Right atrium auricular region (tissue), 2 donors: ENCODE data around the gene INPP5A. TPM values are rescaled to one million over a fixed set of nuclear protein-coding genes. Genes with fewer than 3 reads are reported as not detected.

Experiments used
- DNase-seq: peaks from one replicate; pipeline ENCODE4 v3.0.0-alpha.2; 2019; ENCODE audit warnings: low spot score
- H3K27ac ChIP-seq, 2 donors: fragments of 200-600 bp; sonication (generic); 1 replicate in 1 of 2; 2 replicates in 1 of 2; pipeline ENCODE4 v1.5.1; 2016 to 2019
- H3K27me3 ChIP-seq, 2 donors: fragments of 200-600 bp; sonication (generic); one replicate each; pipeline versions ENCODE4 v1.5.1 to v1.6.0; 2017 to 2019
- H3K36me3 ChIP-seq: fragments of 200-600 bp; sonication (generic); one replicate; pipeline ENCODE4 v1.5.1; 2016
- H3K4me1 ChIP-seq, 2 donors: fragments of 200-600 bp; sonication (generic); one replicate each; pipeline versions ENCODE4 v1.5.1 to v1.6.0; 2017 to 2019
- H3K4me3 ChIP-seq, 2 donors: fragments of 200-600 bp; sonication (generic); 1 replicate in 1 of 2; 2 replicates in 1 of 2; pipeline ENCODE4 v1.5.1; 2017 to 2019; ENCODE audit warnings: mild to moderate bottlenecking in 1 of 2, moderate library complexity in 1 of 2
- H3K9me3 ChIP-seq, 2 donors: fragments of 200-600 bp; sonication (generic); one replicate each; pipeline ENCODE4 v1.5.1; 2019
- CTCF ChIP-seq, 2 donors: fragments of 200-600 bp; sonication (generic); IDR thresholded peaks; one replicate each; pipeline ENCODE4 v1.5.1; 2019; ENCODE audit warnings: antibody characterized with exemption in 2 of 2
- total RNA-seq, 2 donors: library from RNA; depleted of rRNA; stranded (reverse); fragments of >200 nt; gene quantifications; one replicate each; pipeline ENCODE4 v1.1.0, GENCODE V29; 2016

INPP5A gene
- total RNA-seq, 2 donors from 2014 or later, result 116 to 143 TPM

GRCh38 chr10:132724446-132724845 lies 186.9 kb downstream of the INPP5A start:
- H3K4me1 ChIP-seq, result no peaks in the 10 kb centered on the region
- peaks cover 8% of the 10 kb centered on the region for H3K36me3 ChIP-seq
- H3K9me3 ChIP-seq, result no peaks in the 10 kb centered on the region
- TF ChIP-seq CTCF (IDR thresholded peaks at IDR 0.05), result no peak
- DNase-seq, result no peak
- no peaks in the 10 kb centered on the region for H3K27me3 ChIP-seq
- no peak overlapping the region for H3K4me3 ChIP-seq
- H3K27ac ChIP-seq, result no peak overlapping the region

- Histone ChIP-seq H3K4me1 (no peaks in the 10 kb centered on the region), H3K4me3 (no peak overlapping the region), H3K27ac (no peak overlapping the region), H3K27me3 (no peaks in the 10 kb centered on the region), H3K36me3 (peaks cover 8% of the 10 kb centered on the region), H3K9me3 (no peaks in the 10 kb centered on the region)
- no peak for DNase-seq
- TF ChIP-seq CTCF (IDR thresholded peaks at IDR 0.05), result no peak
Measured at GRCh38 chr10:132725202-132725601, 187.6 kb downstream of the INPP5A start.

GRCh38 chr10:132726194-132726593 lies 188.6 kb downstream of the INPP5A start:
- no peaks in the 10 kb centered on the region for H3K27me3 ChIP-seq
- no peaks in the 10 kb centered on the region for H3K9me3 ChIP-seq
- DNase-seq, result no peak
- H3K4me3 ChIP-seq, result no peak overlapping the region
- no peak for TF ChIP-seq CTCF (IDR thresholded peaks at IDR 0.05)
- H3K4me1 ChIP-seq, result no peaks in the 10 kb centered on the region
- no peak overlapping the region for H3K27ac ChIP-seq
- H3K36me3 ChIP-seq, result peaks cover 8% of the 10 kb centered on the region

GRCh38 chr10:132726951-132727350 lies 189.4 kb downstream of the INPP5A start:
- Histone ChIP-seq H3K4me1 (no peaks in the 10 kb centered on the region), H3K4me3 (no peak overlapping the region), H3K27ac (no peak overlapping the region), H3K9me3 (no peaks in the 10 kb centered on the region), H3K27me3 (no peaks in the 10 kb centered on the region), H3K36me3 (peaks cover 8% of the 10 kb centered on the region)
- TF ChIP-seq CTCF (IDR thresholded peaks at IDR 0.05), result no peak
- DNase-seq, result no peak

- TF ChIP-seq CTCF (IDR thresholded peaks at IDR 0.05), result no peak
- H3K36me3 ChIP-seq, result peaks cover 8% of the 10 kb centered on the region
Measured at GRCh38 chr10:132727411-132727810, 189.8 kb downstream of the INPP5A start.

GRCh38 chr10:132728321-132728720 lies 190.7 kb downstream of the INPP5A start:
- Histone ChIP-seq H3K4me1 (no peaks in the 10 kb centered on the region), H3K4me3 (no peak overlapping the region), H3K27ac (no peak overlapping the region), H3K27me3 (no peaks in the 10 kb centered on the region), H3K36me3 (peaks cover 8% of the 10 kb centered on the region), H3K9me3 (no peaks in the 10 kb centered on the region)
- no peak for DNase-seq
- no peak for TF ChIP-seq CTCF (IDR thresholded peaks at IDR 0.05)

More at GRCh38 chr10:132727411-132727810, 189.8 kb downstream of the INPP5A start:
- no peaks in the 10 kb centered on the region for H3K4me1 ChIP-seq
- no peaks in the 10 kb centered on the region for H3K9me3 ChIP-seq
- DNase-seq, result no peak
- no peak overlapping the region for H3K4me3 ChIP-seq
- no peak overlapping the region for H3K27ac ChIP-seq
- no peaks in the 10 kb centered on the region for H3K27me3 ChIP-seq
